RWPE2 (cell line): Measurements from ENCODE around the gene DDX27.

Experiments used
- ATAC-seq: fragments of 200-7000 bp; cut with Tn5 transposase; 3 replicates; pipeline ENCODE4 v1.9.1; 2021; ENCODE audit warnings: low read depth
- DNase-seq: peaks from one replicate; pipeline ENCODE4 v3.0.0-alpha.2; 2020; ENCODE audit warnings: low spot score
- H3K27ac ChIP-seq: fragments of 450-650 bp; 2 replicates; pipeline ENCODE4 v1.5.1; 2017; ENCODE audit warnings: mild to moderate bottlenecking; ENCODE audit not compliant: poor library complexity, severe bottlenecking
- H3K27me3 ChIP-seq: fragments of 250-450 bp; sonication (Bioruptor Pico); 2 replicates; pipeline ENCODE4 v1.5.1; 2021; ENCODE audit warnings: mild to moderate bottlenecking, moderate library complexity; ENCODE audit not compliant: insufficient read depth, poor library complexity, severe bottlenecking
- H3K36me3 ChIP-seq: fragments of 250-450 bp; sonication (Bioruptor Pico); 2 replicates; pipeline ENCODE4 v1.5.1; 2020; ENCODE audit warnings: low read depth, mild to moderate bottlenecking, moderate library complexity
- H3K4me1 ChIP-seq: fragments of 250-450 bp; sonication (Bioruptor Pico); 2 replicates; pipeline ENCODE4 v1.5.1; 2021; ENCODE audit warnings: mild to moderate bottlenecking, moderate library complexity; ENCODE audit not compliant: insufficient read depth, poor library complexity, severe bottlenecking
- H3K4me3 ChIP-seq: fragments of 250-450 bp; sonication (Bioruptor Pico); 2 replicates; pipeline ENCODE4 v1.5.1; 2021; ENCODE audit warnings: mild to moderate bottlenecking, moderate library complexity; ENCODE audit not compliant: severe bottlenecking
- H3K9me3 ChIP-seq: fragments of 250-450 bp; sonication (Bioruptor Pico); 2 replicates; pipeline ENCODE4 v1.5.1; 2021; ENCODE audit warnings: mild to moderate bottlenecking, moderate library complexity; ENCODE audit not compliant: severe bottlenecking
- CTCF ChIP-seq: fragments of 450-650 bp; IDR thresholded peaks from one replicate; pipeline ENCODE4 v1.5.1; 2017; ENCODE audit warnings: mild to moderate bottlenecking, moderate library complexity; ENCODE audit not compliant: poor library complexity, severe bottlenecking

The DDX27 gene

GRCh38 chr20:49276961-49277785, 58.0 kb downstream of the DDX27 start:
- Histone ChIP-seq H3K36me3 (peaks cover 76% of the 10 kb centered on the region), H3K9me3 (peaks cover 11% of the 10 kb centered on the region), H3K4me3 (peak overlapping the region; percentile 72), H3K27ac (peak overlapping the region; percentile 87), H3K4me1 (peaks cover 43% of the 10 kb centered on the region), H3K27me3 (no peaks in the 10 kb centered on the region)
- DNase-seq (no peak), ATAC-seq (no peak)
- no peak for TF ChIP-seq CTCF

- Histone ChIP-seq H3K9me3 (peaks cover 11% of the 10 kb centered on the region), H3K27me3 (no peaks in the 10 kb centered on the region), H3K36me3 (peaks cover 76% of the 10 kb centered on the region), H3K4me1 (peaks cover 48% of the 10 kb centered on the region), H3K27ac (peak overlapping the region; percentile 87), H3K4me3 (peak overlapping the region; percentile 72)
- no peak for TF ChIP-seq CTCF
- no peak for ATAC-seq
- no peak for DNase-seq
Measured at GRCh38 chr20:49277786-49278035, 58.5 kb downstream of the DDX27 start.

- Histone ChIP-seq H3K4me3 (peak within 1 kb of the TSS; percentile 72), H3K4me1 (peaks cover 53% of the 10 kb centered on the region), H3K36me3 (peaks cover 76% of the 10 kb centered on the region), H3K9me3 (peaks cover 11% of the 10 kb centered on the region), H3K27ac (peak within 1 kb of the TSS; percentile 87), H3K27me3 (no peaks in the 10 kb centered on the region)
- peak; percentile 100 for DNase-seq
- peak; percentile 82 for ATAC-seq
- peak; percentile 42 for TF ChIP-seq CTCF
Measured at GRCh38 chr20:49278036-49278817, 59.0 kb downstream of the DDX27 start, which contains the start of gene ZNFX1. ZNFX1 (minus strand) TSS chr20:49278057; CDS start chr20:49275839, 2,218 bp downstream.

- Histone ChIP-seq H3K4me1 (peaks cover 59% of the 10 kb centered on the region), H3K9me3 (peaks cover 11% of the 10 kb centered on the region), H3K27ac (peak overlapping the region; percentile 87), H3K4me3 (peak overlapping the region; percentile 72), H3K27me3 (no peaks in the 10 kb centered on the region), H3K36me3 (peaks cover 76% of the 10 kb centered on the region)
- DNase-seq (no peak), ATAC-seq (no peak)
- TF ChIP-seq CTCF = no peak
Measured at GRCh38 chr20:49278818-49279676, 59.8 kb downstream of the DDX27 start.
